GM13976 (cell line): ENCODE results near the gene SGK2.

Experiments
- DNase-seq: peaks from one replicate; pipeline ENCODE4 v3.0.0; 2012; ENCODE audit warnings: low spot score
- CTCF ChIP-seq: IDR thresholded peaks from 2 replicates; pipeline ENCODE4 v1.5.1; 2012; ENCODE audit warnings: borderline replicate concordance, mild to moderate bottlenecking; ENCODE audit not compliant: insufficient read depth; ENCODE audit errors: extremely low read depth, missing control alignments, control extremely low read depth
- in situ Hi-C: fragments of 300-500 bp; cut with MboI; formaldehyde crosslinking; loops from one replicate; pipeline ENCODE4 v1.12.0; 2022; ENCODE audit warnings: low sequenced_read_pairs, mixed read lengths, inconsistent platforms; ENCODE audit not compliant: unreplicated experiment

The SGK2 gene

GRCh38 chr20:43539975-43540672, 18.7 kb upstream of the SGK2 start:
- in situ Hi-C loops, result loop anchor here (10.0 to 25.0 kb wide), 2 partner anchors 147 to 545 kb away; no protein-coding TSS in a partner anchor
- no peak for DNase-seq
- no peak for TF ChIP-seq CTCF

- no peak for DNase-seq
- TF ChIP-seq CTCF, result no peak
- in situ Hi-C loops, result loop anchor here (25.0 kb wide), 1 partner anchor 147 kb away; no protein-coding TSS in a partner anchor
These were observed 18.2 kb upstream of the SGK2 start for GRCh38 chr20:43540673-43541060.

GRCh38 chr20:43541214-43541613, 17.6 kb upstream of the SGK2 start:
- TF ChIP-seq CTCF, result no peak
- no peak for DNase-seq
- in situ Hi-C loops, result loop anchor here (25.0 kb wide), 1 partner anchor 146 kb away; no protein-coding TSS in a partner anchor

GRCh38 chr20:43542161-43542560, 16.7 kb upstream of the SGK2 start:
- no peak for TF ChIP-seq CTCF
- in situ Hi-C loops, result loop anchor here (25.0 kb wide), 1 partner anchor 145 kb away; no protein-coding TSS in a partner anchor
- no peak for DNase-seq

GRCh38 chr20:43542674-43543073, 16.2 kb upstream of the SGK2 start:
- DNase-seq, result no peak
- no peak for TF ChIP-seq CTCF
- in situ Hi-C loops, result loop anchor here (25.0 kb wide), 1 partner anchor 145 kb away; no protein-coding TSS in a partner anchor

GRCh38 chr20:43543138-43543537, 15.7 kb upstream of the SGK2 start:
- no peak for TF ChIP-seq CTCF
- in situ Hi-C loops, result loop anchor here (25.0 kb wide), 1 partner anchor 144 kb away; no protein-coding TSS in a partner anchor
- no peak for DNase-seq
